Mononuclear cell (primary cell): ENCODE measurements around the gene CDH3. TPM values are rescaled to one million over a fixed set of nuclear protein-coding genes. Genes with fewer than 3 reads are reported as not detected.

Experiments
- H3K27me3 ChIP-seq: 2 replicates; pipeline ENCODE4 v1.6.0; 2011; ENCODE audit warnings: low read length, control low read depth; ENCODE audit not compliant: insufficient read depth
- H3K4me1 ChIP-seq: 2 replicates; pipeline ENCODE4 v1.5.1; 2011; ENCODE audit warnings: mild to moderate bottlenecking, low read length, control low read depth; ENCODE audit not compliant: insufficient read depth
- H3K4me3 ChIP-seq: 2 replicates; pipeline ENCODE4 v1.5.1; 2011; ENCODE audit warnings: mild to moderate bottlenecking, low read length, moderate library complexity
- H3K9me3 ChIP-seq: 2 replicates; pipeline ENCODE4 v1.5.1; 2011; ENCODE audit warnings: low read depth, mild to moderate bottlenecking, control low read depth, low read length
- total RNA-seq: library from RNA; depleted of rRNA; stranded (reverse); fragments of >200 nt; gene quantifications from one replicate; pipeline ENCODE4 v1.2.3, GENCODE V29; 2012

Gene CDH3
- total RNA-seq, 1 donor: 0.10 TPM

DNA sequence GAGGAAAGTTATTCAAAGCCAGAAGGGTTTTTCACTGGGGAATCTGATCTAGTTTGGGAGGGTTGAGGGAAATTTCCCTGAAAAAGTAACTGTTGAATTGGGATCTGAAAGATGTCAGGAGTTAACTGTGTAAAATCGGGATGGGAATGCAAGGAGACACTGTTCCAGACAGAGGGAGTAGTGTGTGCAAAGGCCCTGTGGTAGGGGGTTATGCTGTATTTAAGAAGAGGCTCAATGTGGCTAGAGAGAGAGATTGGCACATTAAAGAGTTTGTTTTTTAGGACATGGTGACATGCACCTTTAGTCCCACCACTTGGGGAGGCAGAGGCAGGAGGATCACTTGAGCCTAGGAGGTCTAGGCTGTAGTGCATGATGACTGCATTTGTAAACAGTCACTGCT is 16.9 kb downstream of the CDH3 start:
- Histone ChIP-seq H3K9me3 (no peaks in the 10 kb centered on the region), H3K4me3 (no peak overlapping the region), H3K27me3 (no peaks in the 10 kb centered on the region), H3K4me1 (no peaks in the 10 kb centered on the region)

DNA sequence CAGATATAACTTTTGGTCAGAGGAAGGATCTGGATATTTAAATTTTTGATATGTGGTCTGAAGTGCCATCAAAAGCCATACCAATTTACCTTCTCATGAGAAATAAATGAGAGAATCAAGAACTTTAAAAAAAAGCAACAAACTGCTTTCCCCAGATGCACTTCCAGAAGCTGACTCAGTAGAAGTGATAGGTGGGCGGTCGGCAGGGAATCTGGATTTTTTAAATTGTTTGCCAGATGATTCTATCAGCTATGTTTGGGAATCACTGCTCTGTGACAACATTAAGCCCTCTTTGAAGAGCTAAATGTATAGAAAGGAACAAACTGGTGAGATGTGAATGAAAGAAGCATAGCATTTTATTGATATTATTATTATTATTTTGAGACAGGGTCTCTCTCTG is 19.2 kb downstream of the CDH3 start:
- Histone ChIP-seq H3K4me1 (no peaks in the 10 kb centered on the region), H3K27me3 (no peaks in the 10 kb centered on the region), H3K9me3 (no peaks in the 10 kb centered on the region), H3K4me3 (no peak overlapping the region)

- Histone ChIP-seq H3K9me3 (no peaks in the 10 kb centered on the region), H3K4me1 (no peaks in the 10 kb centered on the region), H3K27me3 (no peaks in the 10 kb centered on the region), H3K4me3 (no peak overlapping the region)
Observed at GRCh38 chr16:68665501-68665900, 20.4 kb downstream of the CDH3 start.

- H3K4me3 ChIP-seq: no peak overlapping the region
- no peaks in the 10 kb centered on the region for H3K4me1 ChIP-seq
- no peaks in the 10 kb centered on the region for H3K9me3 ChIP-seq
- H3K27me3 ChIP-seq: no peaks in the 10 kb centered on the region
Observed at GRCh38 chr16:68668266-68668665, 23.2 kb downstream of the CDH3 start.

DNA sequence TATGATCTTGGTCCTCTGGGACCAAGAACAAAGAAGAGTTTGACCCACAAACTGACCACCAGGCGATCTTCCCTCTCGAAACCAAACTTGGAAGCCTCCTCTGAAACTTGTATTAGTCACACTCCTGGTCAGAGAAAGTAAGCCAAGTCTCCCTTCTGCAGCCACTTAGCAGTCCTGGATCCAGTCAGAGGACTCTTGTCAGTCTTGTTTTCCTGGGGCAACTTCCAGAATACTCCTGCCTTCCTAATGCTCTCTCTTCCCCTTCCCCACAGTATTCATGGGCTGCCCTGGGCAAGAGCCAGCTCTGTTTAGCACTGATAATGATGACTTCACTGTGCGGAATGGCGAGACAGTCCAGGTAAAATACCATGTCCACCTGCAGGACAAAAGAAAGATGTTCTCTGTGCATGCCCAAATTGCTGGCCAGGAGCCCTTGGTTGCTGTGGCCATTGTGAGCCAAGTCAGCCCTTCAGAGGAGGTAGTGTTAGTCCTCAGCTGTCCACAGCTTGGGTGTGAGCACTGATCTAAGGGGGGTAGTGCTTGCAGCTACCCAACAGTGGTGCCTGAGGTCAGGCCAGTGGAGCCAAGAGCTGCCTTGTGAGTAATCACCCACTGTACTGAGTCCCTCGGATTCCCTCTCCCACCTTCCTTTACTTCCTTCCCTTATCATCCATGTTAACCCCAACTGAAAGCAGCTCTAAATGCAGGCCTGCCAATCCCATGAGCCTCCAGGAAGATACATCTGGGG is 31.2 kb downstream of the CDH3 start:
- Histone ChIP-seq H3K9me3 (no peaks in the 10 kb centered on the region), H3K27me3 (no peaks in the 10 kb centered on the region), H3K4me3 (no peak overlapping the region), H3K4me1 (no peaks in the 10 kb centered on the region)

- Histone ChIP-seq H3K27me3 (no peaks in the 10 kb centered on the region), H3K4me1 (no peaks in the 10 kb centered on the region), H3K4me3 (no peak overlapping the region), H3K9me3 (no peaks in the 10 kb centered on the region)
Observed at GRCh38 chr16:68681038-68681437, 35.9 kb downstream of the CDH3 start.

DNA sequence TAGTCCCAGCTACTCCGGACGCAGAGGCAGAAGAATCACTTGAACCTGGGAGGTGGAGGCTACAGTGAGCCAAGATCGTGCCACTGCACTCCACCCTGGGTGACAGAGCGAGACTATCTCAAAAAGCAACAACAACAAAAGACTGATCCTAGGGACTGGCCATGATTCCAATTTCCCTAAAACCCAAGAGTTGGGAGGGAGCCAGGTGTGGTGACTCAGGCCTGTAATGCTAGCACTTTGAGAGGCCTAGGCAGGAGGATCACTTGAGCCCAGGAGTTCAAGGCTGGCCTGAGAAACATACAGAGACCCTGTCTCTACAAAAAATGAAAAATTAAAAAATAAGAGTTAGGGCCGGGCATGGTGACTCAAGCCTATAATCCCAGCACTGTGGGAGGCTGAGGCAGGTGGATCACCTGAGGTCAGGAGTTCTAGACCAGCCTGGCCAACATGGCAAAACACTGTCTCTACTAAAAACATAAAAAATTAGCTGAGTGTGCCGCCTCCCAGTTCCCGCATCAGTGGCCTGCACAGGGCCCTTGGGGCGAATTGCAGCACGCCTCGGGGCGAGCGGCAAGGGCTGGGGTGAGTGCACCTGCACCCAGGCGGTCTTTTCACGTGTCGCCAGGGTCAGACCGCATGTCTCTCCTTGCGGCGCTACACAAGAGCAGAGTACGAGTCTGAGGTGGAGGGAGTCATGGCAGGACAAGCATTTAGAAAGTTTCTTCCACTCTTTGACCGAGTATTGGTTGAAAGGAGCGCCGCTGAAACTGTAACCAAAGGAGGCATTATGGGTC is 40.8 kb downstream of the CDH3 start:
- Histone ChIP-seq H3K27me3 (no peaks in the 10 kb centered on the region), H3K4me1 (no peaks in the 10 kb centered on the region), H3K4me3 (no peak overlapping the region), H3K9me3 (no peaks in the 10 kb centered on the region)

- H3K4me3 ChIP-seq: no peak overlapping the region
Observed at GRCh38 chr16:68686905-68687304, 41.8 kb downstream of the CDH3 start.

GRCh38 chr16:68689921-68690320 is 44.8 kb downstream of the CDH3 start:
- Histone ChIP-seq H3K27me3 (no peaks in the 10 kb centered on the region), H3K4me3 (no peak overlapping the region), H3K9me3 (no peaks in the 10 kb centered on the region), H3K4me1 (no peaks in the 10 kb centered on the region)

More at GRCh38 chr16:68686905-68687304, 41.8 kb downstream of the CDH3 start:
- H3K4me1 ChIP-seq: no peaks in the 10 kb centered on the region
- no peaks in the 10 kb centered on the region for H3K27me3 ChIP-seq
- H3K9me3 ChIP-seq: no peaks in the 10 kb centered on the region

GRCh38 chr16:68695575-68695974 is 50.5 kb downstream of the CDH3 start:
- Histone ChIP-seq H3K9me3 (no peaks in the 10 kb centered on the region), H3K27me3 (no peaks in the 10 kb centered on the region), H3K4me1 (peaks cover 9% of the 10 kb centered on the region)

DNA sequence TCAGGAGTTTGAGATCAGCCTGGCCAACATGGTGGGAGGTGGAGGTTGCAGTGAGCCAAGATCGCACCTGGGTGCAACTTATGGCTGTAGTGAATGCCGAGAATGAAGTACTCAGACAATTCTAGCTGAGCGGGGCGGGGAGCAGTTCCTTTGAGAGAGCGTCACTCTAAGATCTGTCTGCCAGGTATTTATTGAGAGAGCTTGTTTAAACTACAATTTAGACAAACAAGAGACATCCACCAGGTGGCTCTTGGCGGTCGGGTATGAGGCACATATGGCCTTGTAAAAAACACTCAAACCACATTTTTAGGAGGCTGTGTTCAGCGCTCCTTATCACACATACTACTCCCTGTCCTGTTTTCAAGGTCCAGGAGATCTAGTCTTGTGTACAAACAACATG is 51.4 kb downstream of the CDH3 start:
- Histone ChIP-seq H3K9me3 (no peaks in the 10 kb centered on the region), H3K27me3 (no peaks in the 10 kb centered on the region), H3K4me3 (no peak overlapping the region), H3K4me1 (peaks cover 10% of the 10 kb centered on the region)

More at GRCh38 chr16:68695575-68695974, 50.5 kb downstream of the CDH3 start:
- H3K4me3 ChIP-seq: no peak overlapping the region

- Histone ChIP-seq H3K9me3 (no peaks in the 10 kb centered on the region), H3K4me3 (no peak overlapping the region), H3K27me3 (no peaks in the 10 kb centered on the region), H3K4me1 (peaks cover 10% of the 10 kb centered on the region)
Observed at GRCh38 chr16:68698091-68698490, 53.0 kb downstream of the CDH3 start.

- H3K9me3 ChIP-seq: no peaks in the 10 kb centered on the region
- no peaks in the 10 kb centered on the region for H3K27me3 ChIP-seq
- H3K4me1 ChIP-seq: peaks cover 10% of the 10 kb centered on the region
- H3K4me3 ChIP-seq: no peak overlapping the region
Observed at GRCh38 chr16:68700120-68700519, 55.0 kb downstream of the CDH3 start.

DNA sequence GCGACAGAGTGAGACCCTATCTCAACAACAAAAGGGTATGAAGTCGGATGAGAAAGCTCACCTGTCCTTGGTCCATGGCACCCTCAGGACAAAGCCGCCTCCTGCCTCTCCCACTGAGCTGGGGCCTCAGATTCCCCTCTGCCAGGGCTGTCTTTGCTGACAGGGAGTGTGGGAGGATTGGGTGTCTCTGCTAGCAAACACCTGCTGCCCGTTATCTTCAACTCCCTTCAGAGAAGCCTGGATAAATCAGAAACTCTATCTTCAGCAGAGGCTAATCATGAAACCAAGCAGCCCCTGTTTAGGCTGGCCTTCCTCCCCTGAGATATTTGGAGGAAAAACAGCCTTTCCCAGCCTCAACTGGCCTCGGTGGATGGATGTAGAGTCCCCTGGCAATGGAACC is 55.7 kb downstream of the CDH3 start:
- peaks cover 10% of the 10 kb centered on the region for H3K4me1 ChIP-seq
- H3K27me3 ChIP-seq: no peaks in the 10 kb centered on the region
- H3K9me3 ChIP-seq: no peaks in the 10 kb centered on the region
- H3K4me3 ChIP-seq: no peak overlapping the region

GRCh38 chr16:68704232-68704867 is 59.2 kb downstream of the CDH3 start:
- Histone ChIP-seq H3K27me3 (no peaks in the 10 kb centered on the region), H3K4me1 (peaks cover 10% of the 10 kb centered on the region), H3K9me3 (no peaks in the 10 kb centered on the region), H3K4me3 (no peak overlapping the region)
